Measurements from ENCODE around the gene MTHFR. TPM values are rescaled to one million over a fixed set of nuclear protein-coding genes. Genes with fewer than 3 reads are reported as not detected.

The MTHFR gene
- total RNA-seq, 1 donor = 28.4 TPM

GRCh38 chr1:11767922-11768704 is 37.7 kb downstream of the MTHFR start:
- H3K27me3 ChIP-seq (ENCODE audit: insufficient read depth, low read length) = no peaks in the 10 kb centered on the region
- no peaks in the 10 kb centered on the region for H3K4me1 ChIP-seq (ENCODE audit: insufficient read depth, low read length)
- H3K9me3 ChIP-seq (ENCODE audit: low read depth, low read length) = no peaks in the 10 kb centered on the region
- no peak overlapping the region for H3K4me3 ChIP-seq (ENCODE audit: low read length)

- H3K27me3 ChIP-seq (ENCODE audit: insufficient read depth, low read length) = peaks cover 5% of the 10 kb centered on the region
- H3K4me3 ChIP-seq (ENCODE audit: low read length) = no peak overlapping the region
- H3K4me1 ChIP-seq (ENCODE audit: insufficient read depth, low read length) = no peaks in the 10 kb centered on the region
- H3K9me3 ChIP-seq (ENCODE audit: low read depth, low read length) = no peaks in the 10 kb centered on the region
Measured at GRCh38 chr1:11766429-11766776, 39.4 kb downstream of the MTHFR start.

GRCh38 chr1:11765661-11766428 is 39.9 kb downstream of the MTHFR start:
- H3K27me3 ChIP-seq (ENCODE audit: insufficient read depth, low read length) = peaks cover 6% of the 10 kb centered on the region
- no peaks in the 10 kb centered on the region for H3K9me3 ChIP-seq (ENCODE audit: low read depth, low read length)
- no peaks in the 10 kb centered on the region for H3K4me1 ChIP-seq (ENCODE audit: insufficient read depth, low read length)
- H3K4me3 ChIP-seq (ENCODE audit: low read length) = no peak overlapping the region

GRCh38 chr1:11764519-11764918 is 41.2 kb downstream of the MTHFR start:
- Histone ChIP-seq H3K4me3 (ENCODE audit: low read length) (no peak overlapping the region), H3K27me3 (ENCODE audit: insufficient read depth, low read length) (peaks cover 6% of the 10 kb centered on the region), H3K9me3 (ENCODE audit: low read depth, low read length) (no peaks in the 10 kb centered on the region)

DNA sequence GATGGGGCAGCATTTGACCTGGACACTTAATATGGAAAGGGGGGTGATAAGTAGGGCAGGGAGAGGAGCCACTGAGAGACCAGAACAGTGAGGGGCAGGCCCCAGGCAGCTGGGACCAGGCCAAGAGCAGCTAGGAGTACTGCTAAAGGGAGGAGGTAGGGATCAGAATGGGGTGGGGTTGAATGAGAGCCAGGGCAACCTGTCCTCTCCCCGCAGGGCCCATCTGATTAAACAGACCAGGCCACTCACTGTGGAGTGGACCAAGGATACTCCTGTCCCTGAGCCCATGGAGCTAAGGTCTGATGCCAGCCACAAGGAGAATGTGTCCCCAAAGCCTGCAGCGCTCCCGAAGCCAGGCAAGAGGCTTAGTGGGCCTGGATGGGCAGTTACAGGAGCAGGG is 41.6 kb downstream of the MTHFR start:
- Histone ChIP-seq H3K4me1 (ENCODE audit: insufficient read depth, low read length) (no peaks in the 10 kb centered on the region), H3K27me3 (ENCODE audit: insufficient read depth, low read length) (peaks cover 6% of the 10 kb centered on the region), H3K9me3 (ENCODE audit: low read depth, low read length) (no peaks in the 10 kb centered on the region), H3K4me3 (ENCODE audit: low read length) (no peak overlapping the region)

More at GRCh38 chr1:11764519-11764918, 41.2 kb downstream of the MTHFR start:
- no peaks in the 10 kb centered on the region for H3K4me1 ChIP-seq (ENCODE audit: insufficient read depth, low read length)

- H3K4me1 ChIP-seq (ENCODE audit: insufficient read depth, low read length) = no peaks in the 10 kb centered on the region
- peaks cover 6% of the 10 kb centered on the region for H3K27me3 ChIP-seq (ENCODE audit: insufficient read depth, low read length)
- H3K4me3 ChIP-seq (ENCODE audit: low read length) = no peak within 1 kb of the TSS
- H3K9me3 ChIP-seq (ENCODE audit: low read depth, low read length) = no peaks in the 10 kb centered on the region
Measured at GRCh38 chr1:11761988-11762406, 43.8 kb downstream of the MTHFR start, which contains the start of gene C1orf167. TSS of gene C1orf167 (plus strand) at chr1:11762193. CDS start at chr1:11764401, 2,208 bp downstream.

- no peak overlapping the region for H3K4me3 ChIP-seq (ENCODE audit: low read length)
- H3K9me3 ChIP-seq (ENCODE audit: low read depth, low read length) = no peaks in the 10 kb centered on the region
- H3K27me3 ChIP-seq (ENCODE audit: insufficient read depth, low read length) = peaks cover 6% of the 10 kb centered on the region
- H3K4me1 ChIP-seq (ENCODE audit: insufficient read depth, low read length) = no peaks in the 10 kb centered on the region
Measured at GRCh38 chr1:11761285-11761684, 44.5 kb downstream of the MTHFR start.

DNA sequence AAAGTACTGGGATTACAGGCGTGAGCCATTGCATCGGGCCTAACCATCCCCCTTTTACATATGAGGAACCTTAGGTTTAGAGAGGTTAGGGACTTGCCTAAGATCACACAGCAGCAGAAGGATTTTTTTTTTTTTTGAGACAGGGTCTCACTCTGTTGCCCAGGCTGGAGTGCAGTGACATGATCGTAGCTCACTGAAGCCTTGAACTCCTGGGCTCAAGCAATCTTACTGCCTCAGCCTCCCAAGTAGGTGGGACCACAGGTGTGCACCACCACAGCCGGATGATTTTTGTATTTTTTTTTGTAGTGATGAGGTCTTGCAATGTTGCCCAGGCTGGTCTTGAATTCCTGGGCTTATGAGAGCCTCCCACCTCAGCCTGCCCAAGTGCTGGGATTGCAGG is 46.0 kb downstream of the MTHFR start:
- Histone ChIP-seq H3K27me3 (ENCODE audit: insufficient read depth, low read length) (peaks cover 6% of the 10 kb centered on the region), H3K9me3 (ENCODE audit: low read depth, low read length) (no peaks in the 10 kb centered on the region), H3K4me3 (ENCODE audit: low read length) (no peak overlapping the region), H3K4me1 (ENCODE audit: insufficient read depth, low read length) (no peaks in the 10 kb centered on the region)

- no peak overlapping the region for H3K4me3 ChIP-seq (ENCODE audit: low read length)
- peaks cover 6% of the 10 kb centered on the region for H3K27me3 ChIP-seq (ENCODE audit: insufficient read depth, low read length)
- H3K4me1 ChIP-seq (ENCODE audit: insufficient read depth, low read length) = no peaks in the 10 kb centered on the region
- H3K9me3 ChIP-seq (ENCODE audit: low read depth, low read length) = no peaks in the 10 kb centered on the region
Measured at GRCh38 chr1:11757047-11757446, 48.7 kb downstream of the MTHFR start.

DNA sequence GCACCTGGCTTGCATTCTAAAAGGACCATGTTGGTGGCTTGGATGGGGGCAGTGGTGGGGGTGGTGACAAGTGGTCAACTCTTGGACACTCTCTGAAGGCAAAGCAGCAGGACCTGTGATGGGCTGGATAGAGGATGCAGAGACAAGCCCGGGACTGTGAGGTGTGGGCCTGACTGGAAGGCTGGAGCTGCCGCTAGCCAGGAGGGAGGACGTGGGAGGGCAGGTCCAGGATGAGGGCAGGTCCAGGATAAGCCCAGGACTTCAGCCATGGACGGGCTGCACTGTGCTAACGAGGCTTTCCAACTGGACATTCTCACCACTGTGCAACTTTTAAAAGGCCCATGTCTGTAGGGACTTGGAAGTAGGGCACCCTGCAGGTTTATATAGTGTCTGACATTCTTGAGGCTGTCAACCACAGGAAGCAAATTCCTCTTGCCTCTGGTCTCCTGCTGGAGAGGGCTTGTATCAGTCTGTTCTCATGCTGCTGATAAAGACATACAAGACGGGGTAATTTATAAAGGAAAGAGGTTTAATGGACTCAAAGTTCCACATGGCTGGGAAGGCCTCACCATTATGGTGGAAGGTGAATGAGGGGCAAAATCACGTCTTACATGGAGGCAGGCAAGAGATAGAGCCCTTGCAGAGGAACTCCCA is 52.1 kb downstream of the MTHFR start:
- H3K9me3 ChIP-seq (ENCODE audit: low read depth, low read length) = no peaks in the 10 kb centered on the region
- H3K27me3 ChIP-seq (ENCODE audit: insufficient read depth, low read length) = no peaks in the 10 kb centered on the region
- peaks cover 6% of the 10 kb centered on the region for H3K4me1 ChIP-seq (ENCODE audit: insufficient read depth, low read length)
- no peak overlapping the region for H3K4me3 ChIP-seq (ENCODE audit: low read length)

DNA sequence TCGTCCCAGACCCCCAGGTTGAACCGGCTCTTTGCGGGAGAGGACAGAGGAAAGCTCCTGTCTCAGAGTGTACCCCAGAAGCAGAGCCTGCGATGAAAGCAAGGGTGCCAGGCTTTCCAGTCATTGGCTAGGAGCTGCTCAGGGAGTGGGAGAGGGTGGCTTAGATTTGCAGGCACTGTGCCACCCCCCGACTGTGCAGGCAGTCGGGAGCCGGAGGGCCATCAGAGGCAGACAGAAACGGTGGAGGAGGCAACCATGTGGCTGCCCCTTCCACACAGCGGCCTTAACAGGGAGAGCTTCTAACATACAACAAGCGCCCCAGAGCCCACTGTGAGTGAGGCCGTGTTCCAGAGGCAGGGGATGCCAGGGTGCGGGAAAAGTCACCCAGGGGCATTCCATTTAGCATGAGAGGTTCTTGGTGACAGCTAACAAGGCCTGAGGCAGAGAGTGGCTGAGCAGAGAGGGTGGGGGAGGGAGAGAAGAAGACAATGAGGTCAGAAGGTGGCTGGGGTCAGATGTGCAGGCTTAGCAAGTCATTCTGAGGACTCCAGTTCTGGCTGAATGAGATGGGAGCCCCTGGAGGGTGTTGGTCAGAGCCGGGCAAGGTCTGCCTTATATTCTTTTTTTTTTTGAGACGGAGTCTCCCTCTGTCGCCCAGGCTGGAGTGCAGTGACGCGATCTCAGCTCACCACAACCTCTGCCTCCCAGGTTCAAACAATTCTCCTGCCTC is 53.2 kb downstream of the MTHFR start:
- Histone ChIP-seq H3K27me3 (ENCODE audit: insufficient read depth, low read length) (no peaks in the 10 kb centered on the region), H3K4me3 (ENCODE audit: low read length) (no peak overlapping the region), H3K9me3 (ENCODE audit: low read depth, low read length) (no peaks in the 10 kb centered on the region), H3K4me1 (ENCODE audit: insufficient read depth, low read length) (peaks cover 10% of the 10 kb centered on the region)

DNA sequence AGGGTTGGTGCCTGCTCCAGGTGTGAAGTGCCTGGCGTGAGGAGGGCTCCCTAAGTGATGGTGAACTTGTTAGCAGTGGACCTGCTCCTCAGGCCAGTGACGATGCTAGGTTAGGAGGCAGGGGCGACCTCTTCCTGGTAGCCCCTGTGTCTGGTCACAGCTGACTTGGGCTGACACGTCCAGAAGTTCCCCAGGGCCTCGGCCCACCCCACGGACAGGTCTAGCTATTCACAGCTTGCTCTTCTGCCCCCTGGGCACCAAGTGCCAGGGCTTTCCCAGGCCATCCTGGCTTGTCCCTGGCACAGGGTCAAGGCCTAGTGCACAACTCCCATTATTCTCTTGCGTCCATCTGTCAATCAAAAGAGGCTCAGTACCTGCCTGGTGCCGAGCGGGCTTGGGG is 54.7 kb downstream of the MTHFR start:
- Histone ChIP-seq H3K9me3 (ENCODE audit: low read depth, low read length) (no peaks in the 10 kb centered on the region), H3K4me3 (ENCODE audit: low read length) (no peak overlapping the region), H3K27me3 (ENCODE audit: insufficient read depth, low read length) (no peaks in the 10 kb centered on the region), H3K4me1 (ENCODE audit: insufficient read depth, low read length) (peaks cover 14% of the 10 kb centered on the region)

DNA sequence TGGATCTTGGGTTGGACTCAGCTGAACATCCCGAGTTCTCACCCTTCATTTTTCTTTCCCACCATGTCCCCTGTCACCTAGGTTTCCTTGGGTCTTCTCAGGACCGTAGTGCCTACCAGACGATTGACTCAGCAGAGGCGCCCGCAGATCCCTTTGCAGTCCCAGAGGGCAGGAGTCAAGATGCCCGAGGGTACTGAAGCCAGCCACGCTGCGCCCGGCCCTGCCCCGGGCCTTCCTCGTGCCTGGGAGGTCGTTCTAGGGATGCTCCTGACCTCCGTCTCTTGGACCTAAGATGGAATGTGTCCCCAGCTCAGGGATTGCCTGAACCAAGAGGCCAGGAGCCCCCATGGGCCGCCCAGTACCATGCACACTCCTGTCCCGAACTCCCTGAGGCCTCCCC is 55.8 kb downstream of the MTHFR start:
- H3K4me1 ChIP-seq (ENCODE audit: insufficient read depth, low read length) = peaks cover 14% of the 10 kb centered on the region
- no peaks in the 10 kb centered on the region for H3K9me3 ChIP-seq (ENCODE audit: low read depth, low read length)
- no peak overlapping the region for H3K4me3 ChIP-seq (ENCODE audit: low read length)
- no peaks in the 10 kb centered on the region for H3K27me3 ChIP-seq (ENCODE audit: insufficient read depth, low read length)

DNA sequence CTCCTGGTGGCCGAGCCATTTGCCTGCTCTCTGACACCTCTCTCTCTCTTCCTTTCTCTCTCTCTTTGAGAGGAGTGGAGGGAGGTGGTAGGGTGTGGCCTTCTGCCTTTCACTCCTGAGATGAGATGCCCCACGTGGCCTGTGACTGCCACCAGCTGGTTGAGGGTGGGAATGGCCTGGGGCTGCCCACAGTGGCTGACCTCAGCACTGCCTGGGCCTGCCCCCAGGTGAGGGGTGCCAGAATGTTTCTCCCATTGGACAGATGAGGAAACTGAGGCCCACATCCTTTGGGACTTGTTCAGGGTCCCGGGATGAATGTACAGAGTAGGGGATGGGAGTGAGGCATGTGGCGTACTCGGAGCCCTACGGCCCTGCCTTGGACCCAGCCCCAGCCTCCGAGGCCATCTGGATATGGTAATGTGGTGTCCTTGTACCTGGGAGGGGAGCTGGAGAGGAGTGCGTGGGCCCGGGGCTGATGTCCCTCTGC is 56.5 kb downstream of the MTHFR start:
- Histone ChIP-seq H3K4me3 (ENCODE audit: low read length) (no peak overlapping the region), H3K9me3 (ENCODE audit: low read depth, low read length) (no peaks in the 10 kb centered on the region), H3K4me1 (ENCODE audit: insufficient read depth, low read length) (peaks cover 14% of the 10 kb centered on the region), H3K27me3 (ENCODE audit: insufficient read depth, low read length) (no peaks in the 10 kb centered on the region)
